IPS-15b (cell line): Measurements from ENCODE around the gene RPS6KA2.

ENCODE experiments used
- H3K27me3 ChIP-seq: one replicate; pipeline ENCODE4 v1.6.1; 2013; ENCODE audit warnings: low read length; ENCODE audit not compliant: control insufficient read depth, insufficient read depth
- H3K36me3 ChIP-seq: one replicate; pipeline ENCODE4 v1.6.1; 2013; ENCODE audit warnings: low read length; ENCODE audit not compliant: control insufficient read depth, insufficient read depth
- H3K4me1 ChIP-seq: one replicate; pipeline ENCODE4 v1.6.1; 2013; ENCODE audit warnings: mild to moderate bottlenecking, low read length; ENCODE audit not compliant: control insufficient read depth, insufficient read depth
- H3K4me3 ChIP-seq: one replicate; pipeline ENCODE4 v1.5.1; 2013; ENCODE audit warnings: low read depth, low read length
- H3K9ac ChIP-seq: one replicate; pipeline ENCODE4 v1.6.1; 2013; ENCODE audit warnings: low read depth, mild to moderate bottlenecking, low read length
- H3K9me3 ChIP-seq: one replicate; pipeline ENCODE4 v1.6.1; 2013; ENCODE audit warnings: mild to moderate bottlenecking, low read length; ENCODE audit not compliant: control insufficient read depth, insufficient read depth

RPS6KA2 gene

GRCh38 chr6:166595949-166596348 is 31.1 kb downstream of the RPS6KA2 start:
- Histone ChIP-seq H3K4me3 (no peak overlapping the region), H3K4me1 (no peaks in the 10 kb centered on the region), H3K9ac (no peak overlapping the region), H3K9me3 (no peaks in the 10 kb centered on the region), H3K36me3 (no peaks in the 10 kb centered on the region), H3K27me3 (no peaks in the 10 kb centered on the region)

- no peaks in the 10 kb centered on the region for H3K36me3 ChIP-seq
- H3K4me1 ChIP-seq = no peaks in the 10 kb centered on the region
- no peak overlapping the region for H3K9ac ChIP-seq
- H3K9me3 ChIP-seq = no peaks in the 10 kb centered on the region
- no peak overlapping the region for H3K4me3 ChIP-seq
- H3K27me3 ChIP-seq = no peaks in the 10 kb centered on the region
These were observed 31.8 kb downstream of the RPS6KA2 start for GRCh38 chr6:166595061-166595780.

- no peaks in the 10 kb centered on the region for H3K9me3 ChIP-seq
- no peaks in the 10 kb centered on the region for H3K36me3 ChIP-seq
- H3K9ac ChIP-seq = no peak overlapping the region
- H3K27me3 ChIP-seq = no peaks in the 10 kb centered on the region
- no peak overlapping the region for H3K4me3 ChIP-seq
- H3K4me1 ChIP-seq = no peaks in the 10 kb centered on the region
These were observed 34.2 kb downstream of the RPS6KA2 start for GRCh38 chr6:166592821-166593220.

GRCh38 chr6:166591961-166592520 is 35.0 kb downstream of the RPS6KA2 start:
- Histone ChIP-seq H3K4me1 (no peaks in the 10 kb centered on the region), H3K9ac (no peak overlapping the region), H3K36me3 (no peaks in the 10 kb centered on the region), H3K4me3 (no peak overlapping the region), H3K9me3 (no peaks in the 10 kb centered on the region), H3K27me3 (no peaks in the 10 kb centered on the region)

- Histone ChIP-seq H3K27me3 (no peaks in the 10 kb centered on the region), H3K4me1 (no peaks in the 10 kb centered on the region), H3K9me3 (no peaks in the 10 kb centered on the region), H3K9ac (no peak overlapping the region), H3K4me3 (no peak overlapping the region), H3K36me3 (no peaks in the 10 kb centered on the region)
These were observed 36.0 kb downstream of the RPS6KA2 start for GRCh38 chr6:166591026-166591425.

GRCh38 chr6:166589786-166590574 is 37.1 kb downstream of the RPS6KA2 start:
- Histone ChIP-seq H3K4me3 (no peak overlapping the region), H3K9ac (no peak overlapping the region), H3K4me1 (no peaks in the 10 kb centered on the region), H3K27me3 (no peaks in the 10 kb centered on the region), H3K36me3 (no peaks in the 10 kb centered on the region), H3K9me3 (no peaks in the 10 kb centered on the region)

GRCh38 chr6:166589337-166589731 is 37.7 kb downstream of the RPS6KA2 start:
- H3K9ac ChIP-seq = no peak overlapping the region
- H3K36me3 ChIP-seq = no peaks in the 10 kb centered on the region
- no peaks in the 10 kb centered on the region for H3K27me3 ChIP-seq
- H3K4me3 ChIP-seq = no peak overlapping the region
- H3K9me3 ChIP-seq = no peaks in the 10 kb centered on the region
- H3K4me1 ChIP-seq = no peaks in the 10 kb centered on the region

- Histone ChIP-seq H3K9me3 (no peaks in the 10 kb centered on the region), H3K27me3 (no peaks in the 10 kb centered on the region), H3K9ac (no peak overlapping the region), H3K36me3 (no peaks in the 10 kb centered on the region), H3K4me3 (no peak overlapping the region), H3K4me1 (no peaks in the 10 kb centered on the region)
These were observed 38.2 kb downstream of the RPS6KA2 start for GRCh38 chr6:166588691-166589336.

- no peaks in the 10 kb centered on the region for H3K4me1 ChIP-seq
- H3K9ac ChIP-seq = no peak overlapping the region
- H3K36me3 ChIP-seq = no peaks in the 10 kb centered on the region
- H3K9me3 ChIP-seq = no peaks in the 10 kb centered on the region
- no peaks in the 10 kb centered on the region for H3K27me3 ChIP-seq
- H3K4me3 ChIP-seq = no peak overlapping the region
These were observed 39.2 kb downstream of the RPS6KA2 start for GRCh38 chr6:166587631-166588413.

- H3K9me3 ChIP-seq = no peaks in the 10 kb centered on the region
- H3K36me3 ChIP-seq = no peaks in the 10 kb centered on the region
- H3K4me1 ChIP-seq = no peaks in the 10 kb centered on the region
- no peak within 1 kb of the TSS for H3K4me3 ChIP-seq
- no peaks in the 10 kb centered on the region for H3K27me3 ChIP-seq
- no peak within 1 kb of the TSS for H3K9ac ChIP-seq
These were observed 40.5 kb downstream of the RPS6KA2 start, which contains the start of gene RAMACL for GRCh38 chr6:166586424-166587156. Gene RAMACL (minus strand): TSS chr6:166586678. CDS start chr6:166586477, 201 bp downstream.
